ENCODE results near the gene SRCIN1. TPM values are rescaled to one million over a fixed set of nuclear protein-coding genes. Genes with fewer than 3 reads are reported as not detected.
A peak's percentile ranks its signal among the peaks of the same experiment; 100 is the strongest.
"Not testable (repeated sequence)": the region's sequence is repeated elsewhere in the genome, so short reads cannot be mapped to it uniquely, and the experiment has no call there.

Gene SRCIN1
- total and polyA plus RNA-seq, 7 donors = 0.04 to 0.39 (median 0.16) TPM; not detected in 1

- DNase-seq = peak in 1 of 2 donors; percentile 50
- Histone ChIP-seq H3K9me3 (no peaks in the 10 kb centered on the region), H3K27me3 (ENCODE audit: insufficient read depth in 3 of 3, low read length in 2 of 3) (no peaks in the 10 kb centered on the region), H3K36me3 (ENCODE audit: insufficient read depth in 1 of 2, low read depth in 1 of 2) (peaks cover 0 to 90% of the 10 kb centered on the region in 2 donors), H3K4me1 (no peaks in the 10 kb centered on the region), H3K4me3 (no peak overlapping the region), H3K27ac (no peak overlapping the region)
- ATAC-seq = no peak
- intact Hi-C loops (cut with DNase I) = no loop called here
- WGBS, 3 donors = 90 to 93% (median 91%) methylated on average over 11 to 14 of the region's 14 CpGs
- no peak for TF ChIP-seq CTCF (IDR thresholded peaks at IDR 0.05)
Measured at GRCh38 chr17:38498353-38498752, 107.4 kb downstream of the SRCIN1 start.

- peaks cover 0 to 90% of the 10 kb centered on the region in 2 donors for H3K36me3 ChIP-seq (ENCODE audit: insufficient read depth in 1 of 2, low read depth in 1 of 2)
- H3K27me3 ChIP-seq (ENCODE audit: insufficient read depth in 3 of 3, low read length in 2 of 3); H3K4me3 ChIP-seq; H3K27ac ChIP-seq; ATAC-seq; H3K9me3 ChIP-seq; intact Hi-C loops (cut with DNase I); H3K4me1 ChIP-seq: not testable (repeated sequence)
- 93 to 95% (median 95%) methylated on average over 9 to 10 of the region's 10 CpGs for WGBS, 3 donors
- DNase-seq = peak in 1 of 2 donors; percentile 31
Measured at GRCh38 chr17:38497656-38498055, 108.1 kb downstream of the SRCIN1 start.

GRCh38 chr17:38494152-38494551 lies 111.6 kb downstream of the SRCIN1 start:
- intact Hi-C loops (cut with DNase I); H3K4me1 ChIP-seq; H3K4me3 ChIP-seq; ATAC-seq; H3K27me3 ChIP-seq (ENCODE audit: insufficient read depth in 3 of 3, low read length in 2 of 3); H3K9me3 ChIP-seq; H3K27ac ChIP-seq; DNase-seq: not testable (repeated sequence)
- H3K36me3 ChIP-seq (ENCODE audit: insufficient read depth in 1 of 2, low read depth in 1 of 2) = peaks cover 0 to 92% of the 10 kb centered on the region in 2 donors
- 85 to 89% (median 89%) methylated on average over 16 of the region's 16 CpGs for WGBS, 3 donors

GRCh38 chr17:38492067-38493040 lies 113.4 kb downstream of the SRCIN1 start:
- H3K4me1 ChIP-seq; H3K4me3 ChIP-seq; H3K27me3 ChIP-seq (ENCODE audit: insufficient read depth in 3 of 3, low read length in 2 of 3); H3K9me3 ChIP-seq; H3K27ac ChIP-seq: not testable (repeated sequence)
- H3K36me3 ChIP-seq (ENCODE audit: insufficient read depth in 1 of 2, low read depth in 1 of 2) = peaks cover 0 to 92% of the 10 kb centered on the region in 2 donors
- WGBS, 3 donors = 52 to 58% (median 54%) methylated on average over 12 to 14 of the region's 14 CpGs
- TF ChIP-seq CTCF (IDR thresholded peaks at IDR 0.05) = peak; percentile 62
- intact Hi-C loops (cut with DNase I) = loop anchor here in 1 of 2 donors (1.0 to 2.0 kb wide), 2 partner anchors 92 to 174 kb away; no protein-coding TSS in a partner anchor
- DNase-seq (peak; percentile 91 to 94), ATAC-seq (peak; percentile 61 to 77 (median 70))

- H3K36me3 ChIP-seq (ENCODE audit: insufficient read depth in 1 of 2, low read depth in 1 of 2) = peaks cover 0 to 91% of the 10 kb centered on the region in 2 donors
- WGBS, 3 donors = 88 to 94% (median 90%) methylated on average over 13 to 19 of the region's 19 CpGs
- H3K27ac ChIP-seq; ATAC-seq; H3K9me3 ChIP-seq; H3K4me1 ChIP-seq; H3K4me3 ChIP-seq; DNase-seq; H3K27me3 ChIP-seq (ENCODE audit: insufficient read depth in 3 of 3, low read length in 2 of 3): not testable (repeated sequence)
- intact Hi-C loops (cut with DNase I) = loop anchor here in 1 of 2 donors (2.0 kb wide), 1 partner anchor 175 kb away; no protein-coding TSS in a partner anchor
Measured at GRCh38 chr17:38491346-38492066, 114.2 kb downstream of the SRCIN1 start.

- H3K9me3 ChIP-seq; H3K27ac ChIP-seq; H3K4me1 ChIP-seq; H3K27me3 ChIP-seq (ENCODE audit: insufficient read depth in 3 of 3, low read length in 2 of 3); ATAC-seq; DNase-seq; H3K4me3 ChIP-seq: not testable (repeated sequence)
- intact Hi-C loops (cut with DNase I) = loop anchor here (5.0 to 10.0 kb wide), 3 partner anchors 65 to 142 kb away; partner anchors contain the start of genes ARHGAP23 (in 1 of the 2) and SOCS7 (in 1 of the 2)
- H3K36me3 ChIP-seq (ENCODE audit: insufficient read depth in 1 of 2, low read depth in 1 of 2) = peaks cover 0 to 77% of the 10 kb centered on the region in 2 donors
- 67 to 72% (median 71%) methylated on average over 17 of the region's 17 CpGs for WGBS, 3 donors
Measured at GRCh38 chr17:38489774-38490173, 116.0 kb downstream of the SRCIN1 start.

GRCh38 chr17:38485681-38486298 lies 120.0 kb downstream of the SRCIN1 start:
- not testable (repeated sequence) for H3K27me3 ChIP-seq (ENCODE audit: insufficient read depth in 3 of 3, low read length in 2 of 3); H3K4me3 ChIP-seq; DNase-seq; ATAC-seq; H3K4me1 ChIP-seq; H3K27ac ChIP-seq; H3K9me3 ChIP-seq
- intact Hi-C loops (cut with DNase I) = loop anchor here (2.0 to 10.0 kb wide), 5 partner anchors 41 to 138 kb away; partner anchors contain the start of genes ARHGAP23 (in 1 of the 2) and SOCS7 (in 1 of the 2)
- WGBS, 3 donors = 75 to 84% (median 76%) methylated on average over 13 of the region's 13 CpGs
- H3K36me3 ChIP-seq (ENCODE audit: insufficient read depth in 1 of 2, low read depth in 1 of 2) = peaks cover 0 to 68% of the 10 kb centered on the region in 2 donors

All from psoas muscle (tissue), 8 donors.